Lung microvascular endothelial cell (primary cell): Measurements from ENCODE around the gene RBPMS2. TPM values are rescaled to one million over a fixed set of nuclear protein-coding genes. Genes with fewer than 3 reads are reported as not detected.
A peak's percentile ranks its signal among the peaks of the same experiment; 100 is the strongest.

ENCODE experiments used
- DNase-seq, 2 donors: peaks; one replicate each; pipeline versions ENCODE4 v3.0.0 to v3.0.0-alpha.2; 2010; ENCODE audit warnings: low read depth in 2 of 2
- total RNA-seq: library from RNA; depleted of rRNA; stranded (reverse); fragments of >200 nt; gene quantifications from 2 replicates; pipeline ENCODE4 v1.2.1, GENCODE V29; 2014

The RBPMS2 gene
- total RNA-seq, 1 donor from 2014 or later, result under 0.01 TPM

DNA sequence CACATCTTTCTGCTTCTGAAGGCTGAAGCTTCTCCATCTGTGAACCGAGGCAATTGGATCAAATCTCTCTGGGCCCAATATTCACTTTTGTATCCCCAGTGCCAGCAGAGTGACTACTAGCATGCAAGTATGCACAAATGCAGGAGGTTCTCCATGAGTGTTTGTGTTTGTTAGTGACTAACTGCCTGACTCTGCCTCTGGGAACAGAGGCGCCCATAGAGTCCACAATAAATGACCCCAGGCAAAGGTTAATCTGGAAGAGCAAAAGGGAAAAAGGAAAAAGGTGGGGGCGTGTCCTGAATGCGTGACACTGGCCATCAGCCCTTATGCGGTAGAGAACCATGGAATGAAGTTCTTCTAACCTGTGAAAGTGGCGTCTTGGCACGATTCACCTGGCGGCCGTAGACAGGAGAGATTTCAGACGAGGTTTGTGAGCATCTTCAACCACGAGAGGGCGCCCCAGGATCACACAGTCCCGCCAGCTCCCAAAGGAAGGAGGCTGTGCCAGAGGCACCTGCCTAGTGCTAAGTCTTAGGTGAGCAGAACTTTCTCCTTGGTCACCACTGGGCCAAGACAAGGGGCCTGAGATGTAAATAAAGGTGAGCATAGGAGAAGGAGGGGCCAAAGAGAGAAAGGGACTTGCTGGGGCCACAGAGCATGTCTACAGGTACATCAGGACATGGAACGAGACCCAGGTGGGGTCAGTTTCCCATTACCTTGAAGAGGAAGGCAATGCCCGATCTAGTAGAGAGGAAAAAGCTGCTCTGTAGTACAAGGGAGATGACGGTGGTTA lies 44.2 kb downstream of the RBPMS2 start:
- DNase-seq, result peak; percentile 74 to 81

DNA sequence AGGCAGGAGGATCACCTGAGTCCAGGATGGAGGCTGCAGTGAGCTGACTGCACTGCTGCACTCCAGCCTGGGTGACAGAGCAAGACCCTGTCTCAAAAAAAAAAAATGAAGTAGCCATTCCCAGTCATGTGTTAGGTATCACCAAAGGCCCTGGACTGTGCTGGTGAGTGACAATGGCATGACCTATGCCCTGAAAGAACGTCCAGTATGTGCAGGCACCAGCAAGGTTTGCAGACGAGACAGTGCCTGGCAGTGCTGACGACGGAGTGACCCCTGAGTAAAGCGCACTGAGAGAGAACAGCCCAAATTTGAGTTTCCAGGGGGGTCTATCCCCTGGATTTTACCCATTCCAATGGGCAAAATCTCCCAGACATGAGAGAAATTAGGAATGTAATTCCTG lies 45.2 kb downstream of the RBPMS2 start:
- DNase-seq, result no peak

DNA sequence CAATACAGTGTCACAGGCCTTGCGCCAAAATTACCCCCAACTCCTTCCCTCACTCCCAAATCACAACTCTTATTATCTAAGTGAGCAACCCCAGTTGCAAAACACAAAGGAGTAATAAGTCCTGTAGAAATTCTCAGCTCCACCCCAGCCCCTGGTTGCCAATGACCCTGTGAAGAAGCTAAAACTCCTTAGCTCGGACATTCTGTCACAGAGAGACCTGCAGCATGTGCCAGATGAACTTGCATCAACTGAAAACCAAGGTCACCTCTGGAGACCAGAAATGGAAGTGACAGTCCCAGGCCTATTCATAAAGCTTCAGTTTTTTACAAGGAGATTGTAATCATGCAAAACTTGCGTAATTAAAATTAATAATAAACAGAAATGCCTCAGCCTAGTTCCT lies 55.2 kb downstream of the RBPMS2 start:
- no peak for DNase-seq

DNA sequence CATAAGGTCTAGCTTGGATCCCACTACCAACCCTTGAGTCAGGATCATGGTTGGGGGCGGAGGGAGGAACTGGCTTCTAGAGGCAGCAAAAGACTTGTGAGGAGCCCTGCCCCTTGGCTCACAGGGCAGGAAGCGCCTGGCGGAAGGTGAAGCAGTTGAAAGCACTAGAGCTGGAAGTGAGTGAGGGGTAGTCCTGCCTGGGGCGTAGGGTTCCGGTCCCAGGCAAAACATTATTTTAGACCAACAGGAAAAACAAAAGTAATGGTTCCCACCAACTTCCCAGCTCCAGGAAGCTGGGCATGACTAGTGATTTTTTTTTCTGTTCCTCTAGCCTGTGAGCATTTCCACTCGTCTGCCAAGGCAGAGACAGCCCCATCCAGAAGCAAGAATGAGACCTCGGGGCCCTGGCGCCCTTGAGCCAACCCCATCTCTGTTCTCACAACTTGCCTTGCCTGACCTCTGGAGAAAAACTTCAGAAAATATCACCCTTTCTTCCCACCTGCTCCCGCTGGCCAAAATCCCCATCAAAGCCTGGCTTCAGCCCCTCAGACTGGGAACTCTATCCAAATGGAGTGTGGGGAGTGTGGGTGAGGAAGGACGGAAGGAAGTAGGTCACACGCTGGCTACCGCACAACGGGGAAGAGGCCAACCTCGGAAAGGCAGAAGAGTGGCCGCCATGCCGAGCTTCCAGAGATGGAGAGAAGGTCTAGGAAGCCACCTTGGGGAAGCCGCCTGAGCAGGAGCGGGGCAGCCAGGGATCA lies 57.5 kb downstream of the RBPMS2 start:
- DNase-seq, result peak; percentile 54 to 74

DNA sequence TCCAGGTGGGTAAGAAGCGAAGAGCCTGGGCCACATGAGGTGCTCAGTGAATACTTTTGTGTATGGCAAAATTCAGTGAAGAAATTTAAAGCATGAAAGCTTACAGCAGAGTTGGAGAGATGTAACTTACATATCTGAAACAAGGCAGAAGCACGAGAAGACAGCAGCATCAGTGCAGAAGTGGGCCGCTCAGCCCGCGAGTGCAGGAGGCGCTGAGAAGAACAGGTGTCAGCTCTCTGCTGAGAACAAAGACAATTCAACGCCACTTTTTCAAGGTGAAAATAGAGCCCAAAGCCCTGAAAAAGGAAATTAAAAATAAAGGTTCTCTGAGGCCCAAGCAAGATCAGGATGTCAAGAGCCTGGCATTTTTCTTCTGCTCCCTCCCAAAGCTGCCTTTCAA lies 58.3 kb downstream of the RBPMS2 start:
- DNase-seq, result no peak

DNA sequence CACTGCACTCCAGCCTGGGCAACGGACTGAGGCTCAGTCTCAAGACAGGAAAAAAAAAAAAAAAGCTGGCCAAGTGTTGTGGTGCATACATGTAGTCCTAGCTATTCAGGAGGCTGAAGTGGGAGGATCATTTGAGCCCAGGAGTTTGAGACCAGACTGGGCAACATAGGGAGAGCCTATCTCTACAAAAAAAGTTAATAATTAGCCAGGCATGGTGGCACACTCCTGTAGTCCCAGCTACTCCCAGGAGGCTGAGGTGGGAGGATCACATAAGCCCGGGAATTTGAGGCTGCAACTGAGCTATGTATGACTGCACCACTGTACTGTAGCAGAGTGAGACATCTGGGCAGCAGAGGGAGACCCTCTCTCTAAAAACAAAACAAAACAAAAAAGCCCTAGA lies 58.9 kb downstream of the RBPMS2 start:
- DNase-seq, result no peak

DNA sequence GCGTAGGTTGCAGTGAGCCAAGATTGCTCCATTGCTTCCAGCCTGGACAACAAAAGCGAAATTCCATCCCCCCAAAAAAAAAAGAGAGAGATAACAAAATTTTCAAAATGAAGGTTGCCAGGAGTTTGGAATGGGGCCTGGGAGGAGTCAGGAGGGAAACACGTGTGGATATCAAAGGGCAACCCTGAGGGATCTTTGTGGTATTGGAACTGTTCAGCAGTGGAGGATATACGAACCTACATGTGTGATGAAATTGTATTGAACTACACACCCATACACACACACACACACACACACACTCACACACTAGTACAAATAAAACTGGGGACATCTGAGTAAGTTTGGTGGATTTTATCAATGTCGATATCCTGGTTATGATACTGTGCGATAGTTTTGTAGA lies 61.8 kb downstream of the RBPMS2 start:
- no peak for DNase-seq

DNA sequence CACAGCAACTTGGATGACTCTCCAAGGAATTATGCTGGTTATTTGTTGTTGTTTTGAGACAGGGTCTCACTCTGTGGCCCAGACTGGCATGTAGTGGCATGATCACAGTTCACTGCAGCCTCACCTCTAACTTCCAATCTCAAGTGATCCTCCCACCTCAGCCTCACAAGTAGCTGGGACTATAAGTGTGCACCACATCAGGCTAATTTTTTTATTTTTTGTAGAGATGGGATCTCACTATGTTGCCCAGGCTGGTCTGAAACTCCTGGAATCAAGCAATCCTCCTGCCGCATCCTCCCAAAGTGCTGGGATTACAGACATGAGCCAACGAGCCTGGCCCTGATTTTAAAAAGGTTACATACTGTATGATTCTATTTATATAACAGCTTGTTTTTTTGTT lies 63.0 kb downstream of the RBPMS2 start:
- no peak for DNase-seq

DNA sequence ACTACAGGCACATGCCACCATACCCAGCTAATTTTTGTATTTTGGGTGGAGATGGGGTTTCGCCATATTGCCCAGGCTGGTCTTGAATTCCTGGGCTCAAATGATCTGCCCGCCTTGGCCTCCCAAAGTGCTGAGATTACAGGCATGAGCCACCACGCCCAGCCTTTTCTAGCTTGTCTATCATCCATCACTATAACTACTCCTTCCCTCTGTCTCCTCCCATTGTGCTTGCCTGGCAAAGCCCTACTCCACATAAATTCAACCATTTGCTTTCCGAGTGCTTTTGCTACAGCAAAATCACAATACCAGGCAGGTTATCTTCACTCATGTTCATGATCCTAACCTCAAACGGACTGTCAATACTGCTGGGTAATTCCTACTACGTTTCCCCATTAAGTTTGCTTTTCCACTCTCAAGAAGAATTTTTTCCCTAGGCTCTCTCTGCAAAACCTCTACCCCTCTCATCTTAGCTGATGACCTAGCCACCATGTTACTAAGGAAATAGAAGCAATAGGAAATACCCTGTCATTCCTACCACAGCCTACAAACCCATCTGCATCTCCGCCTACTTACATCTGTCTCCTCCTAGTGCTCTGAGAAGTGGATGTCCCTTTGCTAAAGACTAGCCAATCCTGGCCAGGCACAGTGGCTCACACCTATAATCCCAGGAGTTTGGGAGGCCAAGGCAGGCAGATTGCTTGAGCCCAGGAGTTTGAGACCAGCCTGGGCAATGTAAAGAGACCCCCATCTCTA lies 64.5 kb downstream of the RBPMS2 start:
- no peak for DNase-seq

DNA sequence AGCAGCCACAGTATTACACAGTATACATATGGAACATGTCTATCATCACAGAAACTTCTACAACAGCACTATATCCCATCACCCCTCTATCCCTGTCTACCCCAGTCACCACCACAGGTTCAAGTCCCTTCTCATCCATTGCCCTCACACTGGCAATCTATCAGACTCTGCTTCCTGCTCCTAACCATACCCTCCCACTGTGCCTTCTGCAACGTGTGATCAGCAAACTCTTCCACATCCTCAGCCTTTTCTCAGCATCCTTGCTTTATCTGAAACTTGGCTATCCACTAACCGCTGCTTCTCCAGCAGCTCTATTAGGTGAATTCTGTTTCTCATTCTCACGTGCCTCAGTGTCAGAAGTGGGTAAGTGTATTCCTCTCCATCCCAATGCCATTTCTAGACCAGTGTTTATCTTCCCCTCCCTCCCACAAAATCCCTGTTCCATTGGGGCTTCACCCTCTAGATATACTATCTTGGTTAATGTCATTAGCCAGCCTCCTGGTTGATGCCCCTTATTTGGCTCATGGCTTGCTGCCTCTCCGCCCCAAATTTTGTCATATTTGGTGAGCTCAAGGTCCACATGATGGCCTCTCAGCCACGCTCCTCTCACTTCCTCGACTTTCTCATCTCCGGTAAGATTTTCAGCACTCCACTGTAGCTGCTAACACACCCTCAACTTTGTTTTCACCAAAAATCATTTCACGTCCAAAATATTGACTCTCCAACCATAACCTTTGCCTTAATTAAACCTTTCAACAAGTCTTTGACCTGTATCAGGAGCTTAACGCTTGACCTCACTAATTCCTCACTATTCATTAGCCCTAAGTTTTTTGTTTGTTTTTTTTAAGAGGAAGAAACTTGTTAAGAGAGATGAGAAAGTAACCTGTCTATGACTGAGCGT lies 69.1 kb downstream of the RBPMS2 start:
- no peak for DNase-seq

DNA sequence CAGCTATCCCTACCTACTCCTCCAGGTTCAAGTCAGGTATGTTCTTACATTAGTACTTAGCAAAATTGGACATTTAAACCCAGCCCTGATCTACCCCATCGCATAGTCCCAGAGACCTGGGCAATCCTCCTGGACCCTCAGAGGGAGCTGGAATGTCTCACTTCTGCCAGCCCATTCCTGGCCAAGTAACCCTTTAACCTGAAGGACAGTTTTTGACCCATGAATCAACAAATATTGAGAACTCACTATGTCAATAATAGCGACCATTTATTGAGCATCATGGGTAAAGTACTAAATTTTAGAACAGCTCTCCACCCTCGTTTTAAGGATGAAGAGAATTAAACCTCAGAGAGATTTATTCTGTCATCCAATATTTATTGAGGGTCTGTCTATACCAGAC lies 70.4 kb downstream of the RBPMS2 start:
- no peak for DNase-seq

DNA sequence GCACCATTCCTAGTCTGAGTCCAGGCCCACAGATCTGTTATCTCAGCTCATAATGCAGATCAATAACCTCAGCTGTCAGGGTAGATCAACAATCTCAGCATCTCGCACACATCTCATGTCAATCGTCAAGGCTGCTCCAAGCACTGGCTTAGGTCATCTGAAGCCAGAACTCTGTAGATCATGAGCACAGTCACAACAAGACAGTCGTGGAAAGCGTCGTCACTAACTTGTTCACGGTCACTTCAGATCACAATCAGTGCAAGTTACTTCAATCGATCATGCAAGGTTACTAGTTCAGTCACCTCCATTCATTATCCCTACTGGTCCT lies 71.8 kb downstream of the RBPMS2 start:
- DNase-seq, result peak in 1 of 2 donors; percentile 21

DNA sequence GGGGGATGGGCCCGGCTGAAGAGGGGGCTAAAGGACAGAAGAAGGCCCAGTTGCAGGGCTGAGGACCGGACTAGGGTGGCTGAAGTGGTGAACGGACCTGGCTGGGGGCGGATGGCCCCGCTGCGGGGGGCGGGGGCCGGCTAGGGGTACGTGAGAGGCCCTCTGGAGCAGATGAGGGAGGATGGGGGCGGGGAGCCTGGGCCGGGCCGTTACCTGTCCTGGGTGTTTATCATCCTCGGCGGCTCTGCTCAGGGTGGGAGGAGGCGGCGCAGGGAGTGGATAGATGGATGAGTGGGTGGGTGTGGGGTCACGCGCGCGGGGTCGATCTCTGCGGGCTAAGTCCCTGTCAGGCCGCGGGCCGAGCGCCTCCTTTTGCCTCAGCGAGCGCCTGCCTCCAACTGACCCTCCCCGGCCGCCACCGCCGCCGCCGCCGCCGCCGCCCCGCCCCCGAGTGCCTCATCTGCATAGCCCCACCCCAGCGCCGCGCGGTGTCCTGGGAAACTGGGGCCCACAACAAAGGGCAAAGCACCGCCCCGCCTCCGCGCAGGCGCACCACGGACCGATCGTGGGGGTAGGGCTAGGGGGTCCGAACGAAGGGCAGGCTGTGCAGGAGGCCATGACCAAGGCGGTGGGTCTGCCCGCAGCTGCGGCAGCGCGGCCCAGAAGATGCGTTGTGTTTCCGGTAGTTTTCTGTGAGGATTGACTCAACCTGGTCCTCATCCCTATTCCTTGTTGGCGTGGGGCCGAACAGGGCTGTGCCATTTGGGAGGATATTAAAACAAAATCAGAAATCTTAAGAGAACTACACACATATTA lies 72.4 kb downstream of the RBPMS2 start:
- peak; percentile 91 to 95 for DNase-seq

DNA sequence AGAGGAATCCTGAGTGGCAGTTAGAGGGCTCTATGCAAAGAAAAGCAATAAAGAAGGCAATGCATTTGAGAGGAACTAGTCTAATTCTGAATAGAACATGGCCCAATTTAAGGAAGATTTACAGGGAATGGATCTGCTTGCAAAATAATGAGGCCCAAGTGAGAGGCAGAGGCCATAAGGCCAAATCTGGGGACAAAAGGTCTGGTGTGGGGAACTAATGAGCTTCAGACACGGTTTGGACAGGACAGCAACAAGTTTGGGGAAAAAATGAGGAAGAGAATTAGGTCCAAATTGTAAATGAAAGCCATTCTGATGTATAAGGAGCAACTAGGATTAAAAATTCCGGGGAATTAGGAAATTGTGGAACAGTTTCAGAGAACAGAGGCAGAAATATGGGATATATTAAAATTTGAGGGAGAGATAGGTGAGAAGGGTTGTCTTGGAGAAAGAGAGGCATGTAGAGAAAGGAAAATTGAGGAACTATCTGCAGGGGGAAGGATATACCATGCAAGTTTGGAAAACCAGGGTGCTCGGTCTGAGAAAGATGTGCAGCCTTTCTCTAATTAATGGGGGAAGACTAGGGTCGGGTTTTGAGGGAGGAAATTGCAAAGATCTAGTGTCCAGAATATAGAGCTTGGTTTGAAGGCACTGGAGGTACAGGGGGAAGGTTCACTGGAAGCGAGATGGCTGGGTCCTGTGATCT lies 73.8 kb downstream of the RBPMS2 start:
- DNase-seq, result no peak

DNA sequence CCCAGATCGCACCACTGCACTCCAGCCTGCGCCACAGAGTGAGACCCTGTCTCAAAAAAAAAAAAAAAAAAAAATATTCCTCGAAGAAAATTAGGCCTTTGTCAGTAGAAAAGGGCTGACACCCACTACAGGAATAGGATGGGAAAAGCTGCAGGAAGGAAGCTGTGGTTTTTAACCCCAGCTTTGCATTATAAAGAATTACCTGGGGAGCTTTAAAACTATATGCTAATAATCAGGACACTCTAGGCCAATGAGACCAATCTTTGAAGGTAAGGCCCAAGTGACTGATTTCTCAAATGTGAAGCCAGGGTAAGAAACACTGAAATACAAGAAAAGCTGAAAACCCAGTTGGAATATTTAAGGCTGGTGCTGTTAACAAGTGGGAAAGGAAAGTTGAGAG lies 74.3 kb downstream of the RBPMS2 start:
- no peak for DNase-seq

DNA sequence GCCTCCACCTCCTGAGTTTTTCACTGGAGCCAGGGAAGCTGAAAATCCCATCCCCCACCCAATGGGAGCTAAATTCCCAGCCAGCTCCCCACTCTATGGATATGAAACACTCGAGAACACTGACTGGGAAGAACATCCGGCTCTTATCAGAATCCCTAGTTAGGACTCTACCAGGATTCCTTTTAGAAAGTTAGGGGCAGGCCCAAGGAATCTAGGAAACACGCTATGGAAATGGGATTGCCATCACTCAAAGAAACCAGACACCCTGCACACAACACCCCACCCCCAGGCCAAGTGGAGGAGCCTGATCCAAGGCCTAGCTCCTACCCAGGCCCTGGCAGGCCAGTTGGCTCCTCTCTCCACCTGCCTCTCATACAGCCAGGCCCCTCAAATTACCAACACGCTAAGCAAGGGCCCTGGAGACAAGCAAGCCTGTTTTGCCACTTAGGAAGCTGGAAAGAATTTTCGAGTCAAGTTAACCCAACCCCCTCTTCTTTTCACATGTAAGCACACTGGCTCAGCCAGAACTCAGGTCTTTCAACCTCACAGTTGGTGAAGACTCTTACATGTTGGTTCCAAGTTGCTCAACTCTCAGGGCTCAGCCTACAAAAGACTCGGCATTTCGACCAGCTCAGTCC lies 75.5 kb downstream of the RBPMS2 start:
- peak in 1 of 2 donors; percentile 40 for DNase-seq

DNA sequence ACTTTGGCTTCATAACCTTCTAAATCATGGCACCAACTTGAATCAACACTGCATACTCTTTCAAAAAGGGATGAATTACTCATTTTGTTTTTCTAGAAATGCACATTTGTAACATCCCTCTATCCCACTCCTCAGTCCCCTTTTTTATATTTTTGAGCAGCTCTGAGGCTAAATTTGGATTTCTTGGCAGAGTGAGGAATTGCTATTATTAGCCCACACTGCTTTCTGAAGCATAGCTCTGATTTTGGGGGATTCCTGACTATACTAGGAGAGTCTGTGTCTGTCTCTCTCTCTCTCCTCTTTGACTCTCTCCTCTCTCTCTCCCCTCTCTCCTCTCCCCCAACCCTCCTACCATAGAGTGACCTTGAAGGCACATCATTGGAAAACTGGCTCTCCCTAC lies 76.6 kb downstream of the RBPMS2 start:
- DNase-seq, result no peak

DNA sequence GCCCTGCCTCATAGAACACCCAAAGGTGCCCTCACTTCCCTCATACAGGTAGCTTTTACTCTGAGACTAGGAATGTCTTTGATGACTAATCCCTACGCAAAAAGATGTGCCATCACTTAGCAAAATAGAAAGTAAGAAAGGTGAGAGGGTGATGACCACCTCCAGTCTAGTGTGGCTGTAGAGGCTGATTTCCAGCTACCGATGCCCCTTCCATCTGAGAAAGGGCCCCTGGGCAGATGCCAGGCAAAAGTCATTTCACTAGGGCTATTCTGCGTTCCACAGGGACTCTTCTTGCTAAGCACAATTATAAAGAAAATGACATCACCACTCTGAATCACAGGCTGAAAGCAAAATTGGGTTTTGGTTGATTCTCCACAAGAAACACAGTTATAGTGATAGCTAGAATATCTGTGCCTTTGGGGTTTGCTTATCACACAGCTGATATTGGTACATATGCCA lies 77.4 kb downstream of the RBPMS2 start:
- peak in 1 of 2 donors; percentile 12 for DNase-seq

DNA sequence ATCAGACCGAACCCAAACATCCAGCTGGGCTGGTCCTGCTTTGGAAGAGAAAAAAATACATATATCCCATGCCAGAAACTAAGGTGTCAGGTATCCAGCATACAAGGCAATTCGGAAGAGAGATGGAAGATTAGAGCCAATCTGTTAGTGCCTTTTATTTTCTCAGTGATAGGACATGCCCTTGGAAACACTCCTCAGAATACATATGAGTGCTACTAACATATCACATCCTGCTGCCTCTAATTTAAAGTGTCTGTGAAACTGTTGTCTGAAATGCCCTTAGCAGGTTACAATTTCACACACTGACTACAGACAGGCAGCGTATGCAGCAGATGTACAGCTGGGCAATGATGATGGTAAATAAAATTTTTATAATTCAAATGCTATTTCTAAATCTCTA lies 78.9 kb downstream of the RBPMS2 start:
- no peak for DNase-seq
